ENCODE data around the gene OTUD7B. TPM values are rescaled to one million over a fixed set of nuclear protein-coding genes. Genes with fewer than 3 reads are reported as not detected.
"Not testable (repeated sequence)": the region's sequence is repeated elsewhere in the genome, so short reads cannot be mapped to it uniquely, and the experiment has no call there.

The OTUD7B gene
- total RNA-seq, 1 donor: 18.5 TPM

DNA sequence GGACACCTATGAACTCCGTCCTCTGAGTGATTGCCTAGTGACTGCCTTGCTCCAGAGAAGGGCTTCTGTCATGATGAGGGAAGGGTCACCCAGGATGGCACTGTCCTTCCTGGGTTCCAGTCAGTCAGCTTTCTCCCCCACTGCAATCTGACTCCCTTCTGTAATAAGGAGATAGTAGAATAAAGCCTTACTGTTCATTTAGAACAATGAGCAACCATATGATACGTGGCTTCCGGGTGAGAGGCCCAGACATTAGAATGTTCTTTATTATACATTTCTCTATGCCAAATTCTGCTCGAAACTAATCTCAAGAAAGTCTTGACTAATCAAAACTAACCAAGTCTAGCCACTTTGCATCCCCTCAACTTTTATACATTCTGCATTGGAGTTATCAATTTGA, 65.3 kb downstream of the OTUD7B start:
- no peak for TF ChIP-seq CTCF (IDR thresholded peaks at IDR 0.05; ENCODE audit: extremely low read depth, low read depth, low read length)
- H3K4me2 ChIP-seq (ENCODE audit: insufficient read depth, low read length): no peak overlapping the region
- no peaks in the 10 kb centered on the region for H4K20me1 ChIP-seq (ENCODE audit: insufficient read depth, low read length)
- H3K36me3 ChIP-seq (ENCODE audit: insufficient read depth, low read length): peaks cover 44% of the 10 kb centered on the region
- H3K4me1 ChIP-seq (ENCODE audit: insufficient read depth, low read length): no peaks in the 10 kb centered on the region
- H3K79me2 ChIP-seq (ENCODE audit: insufficient read depth, low read length): no peaks in the 10 kb centered on the region
- H3K9me3 ChIP-seq (ENCODE audit: low read depth, low read length): no peaks in the 10 kb centered on the region
- H2AFZ ChIP-seq (ENCODE audit: low read length): no peak overlapping the region
- DNase-seq (ENCODE audit: insufficient read length, low spot score, missing footprints): no peak
- H3K27ac ChIP-seq (ENCODE audit: low read depth, low read length): no peak overlapping the region
- no peak overlapping the region for H3K4me3 ChIP-seq (ENCODE audit: insufficient read depth, low read length)
- no peaks in the 10 kb centered on the region for H3K27me3 ChIP-seq (ENCODE audit: insufficient read depth, low read length)

GRCh38 chr1:149942885-149943284, 67.6 kb downstream of the OTUD7B start:
- no peaks in the 10 kb centered on the region for H3K27me3 ChIP-seq (ENCODE audit: insufficient read depth, low read length)
- no peak for DNase-seq (ENCODE audit: insufficient read length, low spot score, missing footprints)
- H3K4me1 ChIP-seq (ENCODE audit: insufficient read depth, low read length): peaks cover 16% of the 10 kb centered on the region
- TF ChIP-seq CTCF (IDR thresholded peaks at IDR 0.05; ENCODE audit: extremely low read depth, low read depth, low read length): no peak
- H4K20me1 ChIP-seq (ENCODE audit: insufficient read depth, low read length): no peaks in the 10 kb centered on the region
- no peak overlapping the region for H3K27ac ChIP-seq (ENCODE audit: low read depth, low read length)
- peaks cover 27% of the 10 kb centered on the region for H3K36me3 ChIP-seq (ENCODE audit: insufficient read depth, low read length)
- H3K4me3 ChIP-seq (ENCODE audit: insufficient read depth, low read length): no peak overlapping the region
- H3K9me3 ChIP-seq (ENCODE audit: low read depth, low read length): no peaks in the 10 kb centered on the region
- no peak overlapping the region for H2AFZ ChIP-seq (ENCODE audit: low read length)
- H3K4me2 ChIP-seq (ENCODE audit: insufficient read depth, low read length): no peak overlapping the region
- H3K79me2 ChIP-seq (ENCODE audit: insufficient read depth, low read length): no peaks in the 10 kb centered on the region

DNA sequence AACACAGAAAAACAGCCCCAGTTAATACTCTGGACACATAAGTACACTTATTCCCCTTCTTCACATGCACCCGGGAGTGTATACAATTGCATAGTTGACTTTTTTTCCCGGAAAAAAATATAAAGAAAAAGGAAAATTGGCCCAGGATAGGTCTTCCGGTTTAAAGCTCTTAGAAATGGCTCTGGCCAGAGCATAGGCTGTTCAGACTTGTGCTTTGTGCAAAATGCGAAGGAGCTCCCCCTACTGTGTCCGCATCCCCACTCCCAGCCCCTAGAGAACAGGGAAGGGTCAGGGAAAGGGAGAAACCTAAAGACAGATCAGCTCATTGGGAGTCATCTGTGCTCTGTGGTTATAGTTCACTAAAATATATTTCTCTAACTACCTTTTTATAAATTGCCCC, 68.3 kb downstream of the OTUD7B start:
- Histone ChIP-seq H2AFZ (ENCODE audit: low read length) (no peak overlapping the region), H3K9me3 (ENCODE audit: low read depth, low read length) (no peaks in the 10 kb centered on the region), H3K27me3 (ENCODE audit: insufficient read depth, low read length) (no peaks in the 10 kb centered on the region), H3K27ac (ENCODE audit: low read depth, low read length) (no peak overlapping the region), H4K20me1 (ENCODE audit: insufficient read depth, low read length) (no peaks in the 10 kb centered on the region), H3K79me2 (ENCODE audit: insufficient read depth, low read length) (no peaks in the 10 kb centered on the region), H3K4me1 (ENCODE audit: insufficient read depth, low read length) (peaks cover 22% of the 10 kb centered on the region), H3K36me3 (ENCODE audit: insufficient read depth, low read length) (peaks cover 21% of the 10 kb centered on the region), H3K4me2 (ENCODE audit: insufficient read depth, low read length) (no peak overlapping the region), H3K4me3 (ENCODE audit: insufficient read depth, low read length) (no peak overlapping the region)
- TF ChIP-seq CTCF (IDR thresholded peaks at IDR 0.05; ENCODE audit: extremely low read depth, low read depth, low read length): peak; percentile 31
- no peak for DNase-seq (ENCODE audit: insufficient read length, low spot score, missing footprints)

DNA sequence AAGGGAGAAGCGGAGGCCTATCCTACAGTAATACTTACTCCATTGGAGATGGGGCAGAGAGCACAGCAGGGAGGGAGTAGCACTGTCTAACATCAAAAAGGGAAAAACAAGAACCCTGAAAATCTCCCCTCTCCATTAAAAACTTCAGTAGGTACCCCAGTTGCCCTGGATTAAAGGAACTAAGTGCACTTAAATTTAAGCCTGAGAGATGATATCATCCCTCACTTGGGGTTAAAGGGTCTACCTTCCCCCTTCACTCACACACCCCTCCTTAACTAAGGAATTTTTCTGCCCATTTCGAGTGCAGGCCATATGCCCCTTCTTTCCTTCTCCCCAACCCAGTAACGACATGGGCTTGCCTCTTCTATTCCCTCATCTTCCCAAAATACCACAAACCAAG, 70.1 kb downstream of the OTUD7B start:
- TF ChIP-seq CTCF (IDR thresholded peaks at IDR 0.05; ENCODE audit: extremely low read depth, low read depth, low read length): no peak
- Histone ChIP-seq H3K27me3 (ENCODE audit: insufficient read depth, low read length) (no peaks in the 10 kb centered on the region), H3K4me2 (ENCODE audit: insufficient read depth, low read length) (no peak overlapping the region), H3K79me2 (ENCODE audit: insufficient read depth, low read length) (peaks cover 9% of the 10 kb centered on the region), H3K36me3 (ENCODE audit: insufficient read depth, low read length) (peaks cover 15% of the 10 kb centered on the region), H3K4me3 (ENCODE audit: insufficient read depth, low read length) (no peak overlapping the region), H4K20me1 (ENCODE audit: insufficient read depth, low read length) (no peaks in the 10 kb centered on the region), H2AFZ (ENCODE audit: low read length) (no peak overlapping the region), H3K27ac (ENCODE audit: low read depth, low read length) (peak overlapping the region; percentile 42), H3K4me1 (ENCODE audit: insufficient read depth, low read length) (peaks cover 37% of the 10 kb centered on the region), H3K9me3 (ENCODE audit: low read depth, low read length) (no peaks in the 10 kb centered on the region)
- no peak for DNase-seq (ENCODE audit: insufficient read length, low spot score, missing footprints)

DNA sequence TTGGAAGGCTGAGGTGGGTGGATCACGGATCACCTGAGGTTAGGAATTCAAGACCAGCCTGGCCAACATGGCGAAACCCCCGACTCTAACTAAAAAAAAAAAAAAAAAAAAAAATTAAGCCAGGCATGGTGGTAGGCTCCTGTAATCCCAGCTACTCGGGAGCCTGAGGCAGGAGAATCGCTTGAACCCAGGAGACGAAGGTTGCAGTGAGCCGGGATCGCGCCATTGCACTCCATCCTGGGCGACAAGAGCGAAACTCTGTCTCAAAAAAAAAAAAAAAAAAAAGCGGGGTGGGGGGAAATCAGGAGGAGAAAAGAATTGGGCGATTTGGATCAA, 71.9 kb downstream of the OTUD7B start:
- not testable (repeated sequence) for H3K36me3 ChIP-seq (ENCODE audit: insufficient read depth, low read length); H3K79me2 ChIP-seq (ENCODE audit: insufficient read depth, low read length); H4K20me1 ChIP-seq (ENCODE audit: insufficient read depth, low read length); DNase-seq (ENCODE audit: insufficient read length, low spot score, missing footprints); H3K9me3 ChIP-seq (ENCODE audit: low read depth, low read length); H3K27me3 ChIP-seq (ENCODE audit: insufficient read depth, low read length); H2AFZ ChIP-seq (ENCODE audit: low read length)
- H3K27ac ChIP-seq (ENCODE audit: low read depth, low read length): peak overlapping the region; percentile 42
- peak overlapping the region; percentile 78 for H3K4me2 ChIP-seq (ENCODE audit: insufficient read depth, low read length)
- peak overlapping the region; percentile 61 for H3K4me3 ChIP-seq (ENCODE audit: insufficient read depth, low read length)
- H3K4me1 ChIP-seq (ENCODE audit: insufficient read depth, low read length): peaks cover 37% of the 10 kb centered on the region
